ENCODE results near the gene PSMC3.
A peak's percentile ranks its signal among the peaks of the same experiment; 100 is the strongest.

Gene PSMC3

DNA sequence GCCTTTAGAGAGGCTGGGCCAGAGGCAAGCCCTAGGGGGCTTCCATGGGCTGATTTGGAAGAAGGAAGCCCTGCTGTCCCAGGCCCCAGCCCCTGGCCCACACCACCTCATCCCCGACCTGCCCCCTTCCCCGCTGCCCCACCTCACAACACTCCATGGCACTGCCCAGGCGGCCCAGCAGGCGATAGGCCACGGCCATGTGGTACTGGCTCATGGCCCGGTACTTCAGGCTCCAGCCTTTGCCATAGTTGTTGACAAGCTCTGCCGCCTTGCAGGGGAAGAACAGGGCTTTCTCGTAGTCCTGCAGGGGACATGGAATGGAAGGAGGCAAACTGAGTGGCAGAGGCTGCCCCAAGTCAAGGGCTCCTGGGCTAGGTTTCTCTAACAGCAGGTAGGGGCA lies 16.3 kb upstream of the PSMC3 start:
- no peak for DNase-seq

DNA sequence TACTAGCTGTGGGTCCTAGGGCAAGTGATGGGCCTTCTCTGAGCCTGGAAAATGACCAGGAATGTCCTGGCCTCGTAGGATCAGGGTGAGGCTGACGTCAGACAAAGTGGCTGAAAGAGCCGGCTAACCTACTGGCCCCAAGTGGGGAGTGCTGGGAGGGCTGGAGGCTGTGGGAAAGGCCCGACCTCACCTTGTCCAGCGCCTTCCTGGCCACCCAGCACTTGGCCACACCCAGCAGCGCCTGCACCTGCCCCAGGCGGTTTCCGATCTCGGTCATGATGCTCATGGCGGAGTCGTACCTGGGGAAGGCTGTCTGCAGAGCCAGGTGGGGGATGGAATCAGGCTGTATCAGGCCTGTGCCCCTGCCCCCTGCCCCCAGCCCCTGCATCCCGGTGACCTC lies 15.2 kb upstream of the PSMC3 start:
- DNase-seq: no peak

DNA sequence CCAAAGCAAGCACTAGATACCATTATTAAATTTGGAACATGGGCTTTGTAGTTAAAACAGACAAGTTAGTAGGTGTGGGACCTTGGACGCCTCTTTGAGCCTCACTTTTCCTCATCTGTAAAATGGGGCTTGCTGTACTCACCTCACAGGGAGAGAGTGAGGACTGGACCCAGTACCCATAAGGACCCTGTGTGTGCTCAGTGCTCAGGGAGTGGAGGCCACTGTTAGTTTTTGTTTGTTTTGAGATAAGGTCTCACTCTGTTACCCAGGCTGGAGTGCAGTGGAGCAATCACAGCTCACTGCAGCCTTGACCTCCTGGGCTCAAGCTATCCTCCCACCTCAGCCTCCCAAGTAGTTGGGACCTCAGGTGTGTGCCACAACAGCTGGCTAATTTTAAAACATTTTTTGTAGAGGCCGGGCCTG lies 13.8 kb upstream of the PSMC3 start:
- no peak for DNase-seq

GRCh38 chr11:47438721-47439120 lies 12.5 kb upstream of the PSMC3 start:
- no peak for DNase-seq

GRCh38 chr11:47437746-47438418 lies 11.6 kb upstream of the PSMC3 start:
- no peak for DNase-seq

DNA sequence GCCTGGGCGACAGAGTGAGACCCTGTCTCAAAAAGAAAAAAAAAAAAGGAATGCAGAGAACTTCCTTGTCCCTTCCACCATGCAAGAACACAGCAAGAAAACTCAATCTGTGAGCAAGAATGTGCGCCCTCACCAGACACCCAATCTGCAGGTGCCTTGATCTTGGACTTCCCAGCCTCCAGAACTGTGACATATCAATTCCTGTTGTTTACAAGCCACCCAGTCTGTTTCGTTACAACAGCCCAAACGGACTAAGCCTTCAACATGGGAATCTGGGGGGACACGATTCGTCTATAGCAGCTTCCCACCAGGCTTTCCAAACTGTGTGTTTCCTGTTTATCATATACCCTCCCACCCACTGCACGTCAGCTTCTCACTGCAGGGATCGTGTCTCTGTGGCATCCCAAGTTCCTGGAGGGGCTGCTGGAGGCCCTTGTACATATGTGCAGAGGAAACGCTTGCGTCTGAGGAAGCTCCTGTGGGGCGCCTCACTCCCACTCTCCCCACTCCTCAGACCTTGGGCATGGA lies 11.0 kb upstream of the PSMC3 start:
- no peak for DNase-seq

- DNase-seq: no peak
Measured at GRCh38 chr11:47436726-47437125, 10.5 kb upstream of the PSMC3 start.

DNA sequence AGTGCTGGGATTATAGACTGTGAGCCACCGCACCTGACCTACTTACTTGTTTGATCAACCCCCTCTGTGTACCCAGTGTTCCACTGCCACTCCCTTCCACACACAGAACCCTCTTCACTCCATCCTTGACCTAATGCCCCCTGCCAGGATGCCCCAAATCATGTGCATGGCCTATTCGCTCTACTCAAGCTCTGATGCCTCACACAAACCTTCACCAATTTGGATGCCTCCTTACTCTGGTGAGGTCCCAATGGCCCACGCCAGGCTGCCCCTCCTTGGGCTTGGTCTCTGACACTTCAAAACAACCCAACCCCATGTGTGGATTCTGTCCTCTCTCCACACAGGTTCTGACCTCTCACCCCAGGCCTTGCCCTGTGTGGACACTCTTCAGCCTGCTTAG lies 9.4 kb upstream of the PSMC3 start:
- no peak for DNase-seq

GRCh38 chr11:47434011-47434786 lies 8.0 kb upstream of the PSMC3 start:
- no peak for DNase-seq

DNA sequence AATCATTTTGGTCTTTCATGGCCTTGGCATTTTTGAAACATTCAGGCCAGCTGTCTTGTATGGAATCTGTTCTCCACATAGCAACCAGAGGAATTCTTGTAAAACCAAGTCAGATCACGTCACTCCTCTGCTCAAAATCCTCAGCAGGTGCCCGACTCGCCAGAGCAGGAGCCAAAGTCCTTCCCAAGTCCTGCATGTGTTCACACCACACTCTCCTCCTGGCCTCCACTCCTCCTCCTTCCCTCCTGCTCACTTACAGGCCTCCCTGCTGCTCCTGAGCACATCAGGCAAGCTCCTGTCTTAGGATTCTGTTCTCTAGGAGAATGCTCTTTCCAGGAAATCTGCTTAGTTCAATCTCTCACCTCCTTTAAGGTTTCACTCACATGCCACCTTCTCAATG lies 6.9 kb upstream of the PSMC3 start:
- DNase-seq: no peak

DNA sequence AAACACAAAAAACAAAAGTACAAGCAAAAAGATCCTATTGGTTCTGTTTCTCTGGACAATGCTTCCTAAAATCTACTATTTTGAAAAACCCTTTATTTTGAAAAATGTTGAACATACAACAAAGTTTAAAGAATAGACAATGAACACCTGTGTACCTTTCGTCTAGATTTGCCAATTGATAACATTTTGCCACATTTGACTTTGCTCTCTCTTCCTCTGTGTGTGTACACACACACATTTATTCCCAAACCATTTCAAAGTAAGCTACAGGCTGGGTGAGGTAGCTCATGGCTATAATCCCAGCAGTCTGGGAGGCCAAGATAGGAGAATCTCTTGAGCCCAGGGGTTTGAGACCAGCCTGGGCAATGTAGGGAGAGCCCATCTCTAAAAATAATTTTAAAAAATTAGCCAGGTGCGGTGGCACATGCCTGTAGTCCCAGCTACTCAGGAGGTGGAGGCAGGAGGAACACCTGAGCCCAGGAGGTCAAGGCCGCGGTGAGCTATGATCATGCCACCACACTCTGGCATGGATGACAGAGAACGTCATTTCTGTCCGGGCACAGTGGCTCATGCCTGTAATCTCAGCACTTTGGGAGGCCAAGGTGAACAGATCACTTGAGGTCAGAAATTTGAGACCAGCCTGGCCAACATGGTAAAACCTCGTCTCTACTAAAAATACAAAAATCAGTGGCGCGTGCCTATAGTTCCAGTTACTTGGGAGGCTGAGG lies 5.3 kb upstream of the PSMC3 start:
- DNase-seq: no peak

- DNase-seq: no peak
Measured at GRCh38 chr11:47430524-47430923, 4.3 kb upstream of the PSMC3 start.

GRCh38 chr11:47425611-47426010 lies 628 bp downstream of the PSMC3 start:
- DNase-seq: no peak

DNA sequence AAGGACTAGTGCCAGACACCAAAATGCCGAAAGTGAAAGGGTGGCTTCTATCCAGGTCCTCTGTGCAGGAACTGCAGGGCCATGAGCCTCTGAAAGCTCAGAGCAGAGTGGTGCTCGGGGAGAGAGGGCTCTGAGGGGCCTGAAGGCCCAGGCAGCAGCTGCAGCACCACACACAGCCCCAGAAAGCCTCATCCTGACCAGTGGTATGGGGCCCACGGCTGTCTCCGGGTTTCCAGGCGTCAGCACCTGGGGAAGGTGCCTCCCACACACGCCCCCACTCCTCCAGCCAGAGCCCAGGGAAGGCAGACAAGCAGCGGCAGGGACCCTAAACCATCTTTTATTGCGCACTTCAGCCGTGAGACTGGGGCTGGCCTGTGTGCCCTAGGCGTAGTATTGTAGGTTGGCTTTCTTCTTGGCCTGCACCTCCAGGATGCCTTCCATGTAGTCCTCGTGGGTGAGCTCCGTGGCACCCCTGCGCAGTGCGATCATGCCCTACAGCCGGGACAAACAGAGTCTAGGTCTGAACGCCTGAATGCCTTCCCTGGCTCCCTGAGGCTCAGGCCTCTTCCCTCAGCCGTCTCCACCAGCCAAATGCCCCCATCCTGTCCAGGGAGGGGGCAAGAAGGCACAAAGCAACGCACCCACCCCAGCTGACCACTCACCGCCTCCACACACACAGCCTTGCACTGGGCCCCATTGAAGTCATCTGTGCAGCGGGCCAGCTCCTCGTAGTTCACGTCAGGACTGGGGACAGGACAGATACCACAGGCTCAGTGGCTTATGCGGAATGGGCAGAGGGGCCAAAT lies 7.6 kb downstream of the PSMC3 start:
- no peak for DNase-seq

GRCh38 chr11:47417712-47418111 lies 8.5 kb downstream of the PSMC3 start:
- no peak for DNase-seq

- peak; percentile 68 to 72 for DNase-seq
Measured at GRCh38 chr11:47415949-47416472, 10.2 kb downstream of the PSMC3 start.

DNA sequence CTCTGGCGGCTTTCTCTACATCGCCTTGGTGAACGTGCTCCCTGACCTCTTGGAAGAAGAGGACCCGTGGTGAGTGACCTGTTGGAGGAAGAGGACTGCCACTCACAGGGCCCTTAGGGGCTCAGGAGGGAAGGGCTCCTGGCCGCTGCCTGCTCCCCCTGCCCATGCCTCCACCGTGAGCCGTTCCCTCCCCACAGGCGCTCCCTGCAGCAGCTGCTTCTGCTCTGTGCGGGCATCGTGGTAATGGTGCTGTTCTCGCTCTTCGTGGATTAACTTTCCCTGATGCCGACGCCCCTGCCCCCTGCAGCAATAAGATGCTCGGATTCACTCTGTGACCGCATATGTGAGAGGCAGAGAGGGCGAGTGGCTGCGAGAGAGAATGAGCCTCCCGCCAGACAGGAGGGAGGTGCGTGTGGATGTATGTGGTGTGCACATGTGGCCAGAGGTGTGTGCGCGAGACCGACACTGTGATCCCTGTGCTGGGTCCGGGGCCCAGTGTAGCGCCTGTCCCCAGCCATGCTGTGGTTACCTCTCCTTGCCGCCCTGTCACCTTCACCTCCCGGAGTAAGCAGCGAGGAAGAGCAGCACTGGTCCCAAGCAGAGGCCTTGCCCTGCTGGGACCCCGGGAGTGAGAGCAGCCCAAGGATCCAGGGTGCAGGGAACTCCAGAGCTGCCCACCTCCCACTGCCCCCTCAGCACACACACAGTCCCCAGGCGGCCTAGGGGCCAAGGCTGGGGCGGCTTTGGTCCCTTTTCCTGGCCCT lies 11.0 kb downstream of the PSMC3 start:
- DNase-seq: no peak

GRCh38 chr11:47414685-47415070 lies 11.6 kb downstream of the PSMC3 start:
- DNase-seq: no peak

DNA sequence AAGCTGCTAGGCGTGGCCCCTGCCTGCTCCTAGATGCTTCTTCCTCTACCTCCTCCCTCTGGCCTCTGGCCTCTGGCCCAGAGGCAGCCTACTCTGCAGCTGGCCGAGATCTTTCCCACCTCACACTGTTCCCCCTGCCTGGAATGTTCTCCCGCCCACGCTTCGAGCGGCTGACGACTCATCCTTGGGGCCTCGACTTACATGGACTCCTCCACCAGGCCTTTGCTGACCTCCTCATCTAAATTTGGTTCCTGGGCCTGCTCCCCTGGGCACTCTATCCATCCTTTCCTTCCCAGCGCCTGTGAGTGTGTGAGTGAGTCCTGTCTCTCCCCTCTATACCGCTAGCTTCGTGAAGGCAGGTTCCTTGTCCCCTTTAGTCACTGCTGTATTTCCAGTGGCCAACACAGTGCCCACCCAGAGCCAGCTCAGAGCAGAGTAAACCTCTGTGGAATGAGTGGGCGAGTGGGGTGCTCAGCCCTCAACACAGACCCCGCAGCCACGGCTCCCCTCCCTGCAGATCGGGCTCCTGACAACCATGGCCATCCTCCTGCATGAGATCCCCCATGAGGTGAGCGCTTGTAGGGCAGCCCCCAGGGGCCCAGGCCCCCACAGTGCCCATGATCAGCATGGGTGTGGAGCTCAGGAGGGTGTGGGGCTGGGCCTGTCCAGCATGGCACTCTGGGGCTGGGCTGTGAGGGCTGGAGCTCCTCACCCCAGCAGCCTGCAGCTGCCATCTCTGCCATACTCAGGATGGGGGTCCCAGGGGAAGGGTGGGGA lies 12.1 kb downstream of the PSMC3 start:
- DNase-seq: no peak

GRCh38 chr11:47413351-47413750 lies 12.9 kb downstream of the PSMC3 start:
- DNase-seq: no peak
